ENCODE measurements around the gene MECP2. TPM values are rescaled to one million over a fixed set of nuclear protein-coding genes. Genes with fewer than 3 reads are reported as not detected.

Gene MECP2
- total and polyA plus RNA-seq, 2 of the 13 experiments (the other 11 are each of a cell fraction or from before 2014, with no cell fraction given) = 7.9 to 18.1 TPM

DNA sequence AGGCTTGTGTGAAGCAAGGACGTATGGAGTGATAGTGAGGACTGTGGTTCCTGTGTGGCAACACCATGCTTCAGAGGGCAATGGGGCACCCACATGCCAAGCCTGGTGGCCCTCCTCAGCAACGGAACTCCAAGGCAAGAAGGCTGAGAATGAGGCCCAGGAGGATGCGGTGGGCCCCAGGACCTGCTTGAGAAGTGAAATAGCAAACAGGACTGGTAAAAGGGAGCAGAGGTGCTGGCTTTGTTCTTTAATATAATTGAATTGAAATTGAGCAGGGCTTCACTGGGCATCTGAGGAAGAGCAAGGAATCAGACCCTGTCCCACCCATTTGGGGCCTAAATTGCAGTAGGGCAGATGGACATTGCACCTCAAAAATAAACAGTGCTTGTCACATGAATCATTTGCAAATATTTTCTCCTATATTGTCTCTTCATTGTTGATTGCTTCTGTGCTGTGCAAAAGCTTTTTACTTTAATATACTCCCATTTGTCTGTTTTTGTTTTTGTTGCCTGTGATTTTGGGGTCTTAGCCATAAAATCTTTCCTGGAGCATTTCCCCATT is 122.7 kb downstream of the MECP2 start (continued):
- TF ChIP-seq, protein P1, sequence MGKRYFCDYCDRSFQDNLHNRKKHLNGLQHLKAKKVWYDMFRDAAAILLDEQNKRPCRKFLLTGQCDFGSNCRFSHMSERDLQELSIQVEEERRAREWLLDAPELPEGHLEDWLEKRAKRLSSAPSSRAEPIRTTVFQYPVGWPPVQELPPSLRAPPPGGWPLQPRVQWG (CRISPR knock-in tag; IDR thresholded peaks at IDR 0.05; ENCODE audit: borderline replicate concordance, low read depth) = no peak
- TF ChIP-seq, protein P2, sequence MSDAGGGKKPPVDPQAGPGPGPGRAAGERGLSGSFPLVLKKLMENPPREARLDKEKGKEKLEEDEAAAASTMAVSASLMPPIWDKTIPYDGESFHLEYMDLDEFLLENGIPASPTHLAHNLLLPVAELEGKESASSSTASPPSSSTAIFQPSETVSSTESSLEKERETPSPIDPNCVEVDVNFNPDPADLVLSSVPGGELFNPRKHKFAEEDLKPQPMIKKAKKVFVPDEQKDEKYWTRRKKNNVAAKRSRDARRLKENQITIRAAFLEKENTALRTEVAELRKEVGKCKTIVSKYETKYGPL (CRISPR knock-in tag; IDR thresholded peaks at IDR 0.05) = no peak
- TF ChIP-seq SYNCRIP (IDR thresholded peaks at IDR 0.05; ENCODE audit: insufficient read depth, low read depth, low read length) (no peak), HNF4A (CRISPR knock-in tag; IDR thresholded peaks at IDR 0.05) (peak; percentile 74), TARDBP (CRISPR knock-in tag; IDR thresholded peaks at IDR 0.05) (no peak), EHMT2 (IDR thresholded peaks at IDR 0.05; ENCODE audit: borderline replicate concordance, low read depth, low read length) (no peak), ZNF501 (CRISPR knock-in tag; IDR thresholded peaks at IDR 0.05) (no peak), ZNF672 (CRISPR knock-in tag; IDR thresholded peaks at IDR 0.05) (no peak), U2AF1 (optimal IDR thresholded peaks at IDR 0.05; ENCODE audit: low read depth, low read length) (no peak), PCBP2 (optimal IDR thresholded peaks at IDR 0.05; ENCODE audit: low read depth, low read length, poor library complexity, severe bottlenecking) (no peak), NCOR1 (IDR thresholded peaks at IDR 0.05; ENCODE audit: borderline replicate concordance, low read length) (peak; percentile 31; the same call in 1 of the 2 replicates)
- TF ChIP-seq, protein P3, sequence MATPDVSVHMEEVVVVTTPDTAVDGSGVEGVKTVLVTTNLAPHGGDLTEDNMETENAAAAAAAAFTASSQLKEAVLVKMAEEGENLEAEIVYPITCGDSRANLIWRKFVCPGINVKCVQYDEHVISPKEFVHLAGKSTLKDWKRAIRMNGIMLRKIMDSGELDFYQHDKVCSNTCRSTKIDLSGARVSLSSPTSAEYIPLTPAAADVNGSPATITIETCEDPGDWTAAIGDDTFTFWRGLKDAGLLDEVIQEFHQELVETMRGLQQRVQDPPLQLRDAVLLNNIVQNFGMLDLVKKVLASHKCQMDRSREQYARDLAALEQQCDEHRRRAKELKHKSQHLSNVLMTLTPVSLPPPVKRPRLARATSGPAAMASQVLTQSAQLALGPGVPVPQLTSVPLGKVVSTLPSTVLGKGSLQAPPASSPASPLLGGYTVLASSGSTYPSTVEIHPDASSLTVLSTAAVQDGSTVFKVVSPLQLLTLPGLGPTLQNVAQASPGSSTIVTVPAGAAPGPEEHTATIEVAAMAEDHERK (CRISPR knock-in tag; IDR thresholded peaks at IDR 0.05; ENCODE audit: low read depth) = no peak
- TF ChIP-seq, protein P4, sequence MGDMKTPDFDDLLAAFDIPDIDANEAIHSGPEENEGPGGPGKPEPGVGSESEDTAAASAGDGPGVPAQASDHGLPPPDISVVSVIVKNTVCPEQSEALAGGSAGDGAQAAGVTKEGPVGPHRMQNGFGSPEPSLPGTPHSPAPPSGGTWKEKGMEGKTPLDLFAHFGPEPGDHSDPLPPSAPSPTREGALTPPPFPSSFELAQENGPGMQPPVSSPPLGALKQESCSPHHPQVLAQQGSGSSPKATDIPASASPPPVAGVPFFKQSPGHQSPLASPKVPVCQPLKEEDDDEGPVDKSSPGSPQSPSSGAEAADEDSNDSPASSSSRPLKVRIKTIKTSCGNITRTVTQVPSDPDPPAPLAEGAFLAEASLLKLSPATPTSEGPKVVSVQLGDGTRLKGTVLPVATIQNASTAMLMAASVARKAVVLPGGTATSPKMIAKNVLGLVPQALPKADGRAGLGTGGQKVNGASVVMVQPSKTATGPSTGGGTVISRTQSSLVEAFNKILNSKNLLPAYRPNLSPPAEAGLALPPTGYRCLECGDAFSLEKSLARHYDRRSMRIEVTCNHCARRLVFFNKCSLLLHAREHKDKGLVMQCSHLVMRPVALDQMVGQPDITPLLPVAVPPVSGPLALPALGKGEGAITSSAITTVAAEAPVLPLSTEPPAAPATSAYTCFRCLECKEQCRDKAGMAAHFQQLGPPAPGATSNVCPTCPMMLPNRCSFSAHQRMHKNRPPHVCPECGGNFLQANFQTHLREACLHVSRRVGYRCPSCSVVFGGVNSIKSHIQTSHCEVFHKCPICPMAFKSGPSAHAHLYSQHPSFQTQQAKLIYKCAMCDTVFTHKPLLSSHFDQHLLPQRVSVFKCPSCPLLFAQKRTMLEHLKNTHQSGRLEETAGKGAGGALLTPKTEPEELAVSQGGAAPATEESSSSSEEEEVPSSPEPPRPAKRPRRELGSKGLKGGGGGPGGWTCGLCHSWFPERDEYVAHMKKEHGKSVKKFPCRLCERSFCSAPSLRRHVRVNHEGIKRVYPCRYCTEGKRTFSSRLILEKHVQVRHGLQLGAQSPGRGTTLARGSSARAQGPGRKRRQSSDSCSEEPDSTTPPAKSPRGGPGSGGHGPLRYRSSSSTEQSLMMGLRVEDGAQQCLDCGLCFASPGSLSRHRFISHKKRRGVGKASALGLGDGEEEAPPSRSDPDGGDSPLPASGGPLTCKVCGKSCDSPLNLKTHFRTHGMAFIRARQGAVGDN (CRISPR knock-in tag; IDR thresholded peaks at IDR 0.05) = peak; percentile 36
- TF ChIP-seq, protein P5, sequence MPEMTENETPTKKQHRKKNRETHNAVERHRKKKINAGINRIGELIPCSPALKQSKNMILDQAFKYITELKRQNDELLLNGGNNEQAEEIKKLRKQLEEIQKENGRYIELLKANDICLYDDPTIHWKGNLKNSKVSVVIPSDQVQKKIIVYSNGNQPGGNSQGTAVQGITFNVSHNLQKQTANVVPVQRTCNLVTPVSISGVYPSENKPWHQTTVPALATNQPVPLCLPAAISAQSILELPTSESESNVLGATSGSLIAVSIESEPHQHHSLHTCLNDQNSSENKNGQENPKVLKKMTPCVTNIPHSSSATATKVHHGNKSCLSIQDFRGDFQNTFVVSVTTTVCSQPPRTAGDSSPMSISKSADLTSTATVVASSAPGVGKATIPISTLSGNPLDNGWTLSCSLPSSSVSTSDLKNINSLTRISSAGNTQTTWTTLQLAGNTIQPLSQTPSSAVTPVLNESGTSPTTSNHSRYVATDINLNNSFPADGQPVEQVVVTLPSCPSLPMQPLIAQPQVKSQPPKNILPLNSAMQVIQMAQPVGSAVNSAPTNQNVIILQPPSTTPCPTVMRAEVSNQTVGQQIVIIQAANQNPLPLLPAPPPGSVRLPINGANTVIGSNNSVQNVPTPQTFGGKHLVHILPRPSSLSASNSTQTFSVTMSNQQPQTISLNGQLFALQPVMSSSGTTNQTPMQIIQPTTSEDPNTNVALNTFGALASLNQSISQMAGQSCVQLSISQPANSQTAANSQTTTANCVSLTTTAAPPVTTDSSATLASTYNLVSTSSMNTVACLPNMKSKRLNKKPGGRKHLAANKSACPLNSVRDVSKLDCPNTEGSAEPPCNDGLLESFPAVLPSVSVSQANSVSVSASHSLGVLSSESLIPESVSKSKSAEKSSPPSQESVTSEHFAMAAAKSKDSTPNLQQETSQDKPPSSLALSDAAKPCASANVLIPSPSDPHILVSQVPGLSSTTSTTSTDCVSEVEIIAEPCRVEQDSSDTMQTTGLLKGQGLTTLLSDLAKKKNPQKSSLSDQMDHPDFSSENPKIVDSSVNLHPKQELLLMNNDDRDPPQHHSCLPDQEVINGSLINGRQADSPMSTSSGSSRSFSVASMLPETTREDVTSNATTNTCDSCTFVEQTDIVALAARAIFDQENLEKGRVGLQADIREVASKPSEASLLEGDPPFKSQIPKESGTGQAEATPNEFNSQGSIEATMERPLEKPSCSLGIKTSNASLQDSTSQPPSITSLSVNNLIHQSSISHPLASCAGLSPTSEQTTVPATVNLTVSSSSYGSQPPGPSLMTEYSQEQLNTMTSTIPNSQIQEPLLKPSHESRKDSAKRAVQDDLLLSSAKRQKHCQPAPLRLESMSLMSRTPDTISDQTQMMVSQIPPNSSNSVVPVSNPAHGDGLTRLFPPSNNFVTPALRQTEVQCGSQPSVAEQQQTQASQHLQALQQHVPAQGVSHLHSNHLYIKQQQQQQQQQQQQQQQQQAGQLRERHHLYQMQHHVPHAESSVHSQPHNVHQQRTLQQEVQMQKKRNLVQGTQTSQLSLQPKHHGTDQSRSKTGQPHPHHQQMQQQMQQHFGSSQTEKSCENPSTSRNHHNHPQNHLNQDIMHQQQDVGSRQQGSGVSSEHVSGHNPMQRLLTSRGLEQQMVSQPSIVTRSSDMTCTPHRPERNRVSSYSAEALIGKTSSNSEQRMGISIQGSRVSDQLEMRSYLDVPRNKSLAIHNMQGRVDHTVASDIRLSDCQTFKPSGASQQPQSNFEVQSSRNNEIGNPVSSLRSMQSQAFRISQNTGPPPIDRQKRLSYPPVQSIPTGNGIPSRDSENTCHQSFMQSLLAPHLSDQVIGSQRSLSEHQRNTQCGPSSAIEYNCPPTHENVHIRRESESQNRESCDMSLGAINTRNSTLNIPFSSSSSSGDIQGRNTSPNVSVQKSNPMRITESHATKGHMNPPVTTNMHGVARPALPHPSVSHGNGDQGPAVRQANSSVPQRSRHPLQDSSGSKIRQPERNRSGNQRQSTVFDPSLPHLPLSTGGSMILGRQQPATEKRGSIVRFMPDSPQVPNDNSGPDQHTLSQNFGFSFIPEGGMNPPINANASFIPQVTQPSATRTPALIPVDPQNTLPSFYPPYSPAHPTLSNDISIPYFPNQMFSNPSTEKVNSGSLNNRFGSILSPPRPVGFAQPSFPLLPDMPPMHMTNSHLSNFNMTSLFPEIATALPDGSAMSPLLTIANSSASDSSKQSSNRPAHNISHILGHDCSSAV (CRISPR knock-in tag; IDR thresholded peaks at IDR 0.05; ENCODE audit: borderline replicate concordance) = no peak
